Stimulated activated CD4-positive, alpha-beta T cell treated with anti-CD3 and anti-CD28 coated beads, Interleukin-15, amount 100 ng/mL, for 24 hours (primary cell): ENCODE data around the gene XIRP1.

Experiments used
- DNase-seq: peaks from one replicate; pipeline ENCODE4 v3.0.0-alpha.2; 2020

XIRP1 gene

DNA sequence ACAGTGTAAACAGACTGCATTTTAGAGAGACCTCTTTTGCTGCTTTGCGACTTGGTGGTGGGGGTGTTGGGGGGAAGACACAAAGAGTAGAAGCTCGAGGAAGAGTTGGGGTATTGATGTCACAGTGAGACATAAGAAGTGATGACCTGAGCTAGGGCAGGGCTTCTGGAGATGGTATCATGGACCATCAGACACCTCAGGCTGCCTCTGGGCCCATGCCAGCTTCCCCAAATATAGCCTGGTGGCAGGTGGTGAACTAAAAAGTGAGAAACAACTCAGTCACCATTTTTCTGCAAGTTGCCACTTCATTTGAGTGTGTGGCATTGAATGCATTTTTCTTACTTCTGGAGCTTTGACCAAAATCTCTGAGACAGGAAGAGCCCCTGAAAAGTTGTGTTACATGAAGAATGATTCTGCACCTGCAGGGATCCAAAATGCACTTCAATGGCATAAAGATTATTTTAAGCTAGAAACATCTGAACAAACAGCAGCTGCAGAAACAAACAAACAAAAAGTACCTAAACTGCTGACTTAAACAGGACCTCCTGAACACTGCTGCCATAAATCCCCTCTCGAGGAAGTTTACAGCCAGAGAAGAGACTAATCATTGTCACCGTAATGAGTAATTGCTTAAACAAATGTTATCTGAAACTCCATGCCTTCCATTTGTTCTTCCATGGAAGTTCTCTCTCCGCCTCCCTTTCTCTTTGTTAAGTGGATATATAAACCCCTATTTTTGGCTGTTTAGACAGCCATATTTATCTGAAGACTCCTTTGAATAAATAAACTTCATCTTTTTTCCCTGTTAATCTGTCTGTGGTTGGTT, 15.2 kb upstream of the XIRP1 start:
- no peak for DNase-seq

DNA sequence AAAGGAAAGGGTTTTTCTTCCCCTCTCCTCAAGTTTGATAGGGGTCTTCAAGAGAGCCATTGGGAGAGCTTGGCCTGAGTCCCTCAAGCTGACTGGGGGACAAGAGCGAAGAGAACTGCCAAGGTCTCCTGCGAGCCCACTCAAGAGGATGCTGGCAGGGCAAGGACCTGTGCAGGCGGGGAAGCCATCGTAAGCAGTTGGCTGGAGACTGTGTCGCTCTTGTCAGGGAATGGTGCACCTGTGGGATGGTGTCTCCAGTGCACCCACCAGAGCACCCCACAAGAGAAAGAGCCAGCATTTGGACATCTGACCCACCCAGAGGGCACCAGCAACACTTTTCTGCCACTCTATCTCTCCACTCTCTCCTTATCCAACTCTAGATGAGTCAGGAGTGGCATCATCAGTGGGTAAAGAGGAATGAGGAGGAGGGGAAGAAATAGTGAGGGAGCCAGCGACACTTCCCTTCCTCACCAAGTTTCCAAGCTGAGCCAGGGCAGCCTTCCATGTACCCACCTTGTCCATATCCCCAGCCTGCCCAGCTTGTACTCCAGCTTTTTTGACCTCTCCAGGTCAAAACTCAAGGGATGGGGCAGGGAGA, 13.6 kb upstream of the XIRP1 start:
- no peak for DNase-seq

DNA sequence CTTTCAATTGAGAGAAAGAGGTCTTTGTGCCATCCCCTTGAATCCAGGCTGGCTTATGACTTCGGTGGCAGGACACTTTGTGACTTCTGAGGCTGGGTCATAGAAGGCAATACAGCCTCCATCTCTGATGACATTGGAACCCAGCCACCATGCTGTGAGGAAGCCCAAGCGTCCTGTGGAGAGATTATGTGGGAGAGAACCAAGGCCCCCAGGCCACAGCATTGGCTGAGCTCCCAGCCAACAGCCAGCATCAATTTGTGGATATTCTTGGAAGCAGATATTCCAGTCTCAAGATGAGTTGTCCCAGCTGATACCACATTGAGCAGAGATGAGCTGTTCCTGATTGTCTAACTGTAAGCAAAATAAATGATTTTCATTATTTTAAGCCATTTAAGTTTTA, 12.7 kb upstream of the XIRP1 start:
- DNase-seq, result no peak

DNA sequence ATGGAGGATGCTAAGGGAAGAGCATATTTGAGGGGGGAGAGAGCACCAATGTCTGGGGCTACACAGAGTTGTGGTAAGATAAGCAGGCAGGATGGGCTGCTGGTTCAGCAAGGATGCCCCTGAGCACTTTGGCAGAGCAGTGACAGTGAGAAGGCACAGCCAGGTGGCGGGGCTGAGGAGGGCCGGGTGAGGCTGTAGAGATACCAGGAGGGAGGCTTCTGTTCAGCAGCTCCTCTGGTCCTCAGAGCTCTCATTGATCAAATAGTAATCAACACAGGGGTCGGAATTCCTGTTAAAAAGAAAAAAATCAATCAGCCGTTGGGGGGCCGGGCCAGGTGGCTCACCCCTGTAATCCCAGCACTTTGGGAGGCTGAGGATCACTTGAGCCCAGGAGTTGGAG, 11.5 kb upstream of the XIRP1 start:
- DNase-seq, result no peak

DNA sequence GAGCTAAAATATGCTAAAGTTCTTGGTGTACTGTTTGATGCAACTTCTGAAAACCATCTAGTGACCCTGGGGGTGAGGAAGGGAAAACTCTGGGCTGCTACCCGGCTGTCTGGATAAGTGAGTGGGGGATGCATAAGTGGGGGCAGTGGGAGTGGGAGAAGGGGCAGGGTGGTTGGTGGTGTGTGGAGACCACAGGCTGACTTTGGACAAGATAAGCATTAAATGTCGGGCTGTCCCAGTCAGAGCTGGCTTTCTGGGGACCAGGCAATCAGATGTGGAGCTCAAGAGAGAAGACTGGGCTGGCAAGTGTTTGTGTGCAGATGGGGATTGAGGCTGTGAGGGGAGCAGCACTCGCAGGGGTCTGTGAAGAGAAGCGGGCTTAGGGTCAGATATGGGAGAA, 11.0 kb upstream of the XIRP1 start:
- DNase-seq, result no peak

DNA sequence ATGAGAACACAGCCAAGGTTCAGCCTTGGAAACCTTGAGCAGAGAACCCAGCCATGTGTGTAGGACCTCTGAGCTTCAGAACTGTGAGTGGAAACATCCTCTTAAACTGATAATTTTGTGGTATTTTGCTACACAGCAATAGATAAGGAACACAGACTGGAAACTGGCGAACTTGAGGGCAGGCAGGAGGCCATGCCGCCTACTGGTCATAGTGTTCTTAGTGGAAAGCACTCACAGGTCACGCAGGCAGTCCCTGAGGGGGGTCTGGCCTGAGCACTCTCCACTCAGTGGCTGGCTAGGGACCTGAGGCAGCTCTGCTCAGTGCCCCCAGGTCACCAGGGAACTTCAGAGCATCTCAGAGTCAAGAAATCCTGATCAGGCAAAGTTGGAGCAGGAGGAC, 9.7 kb upstream of the XIRP1 start:
- DNase-seq, result no peak

DNA sequence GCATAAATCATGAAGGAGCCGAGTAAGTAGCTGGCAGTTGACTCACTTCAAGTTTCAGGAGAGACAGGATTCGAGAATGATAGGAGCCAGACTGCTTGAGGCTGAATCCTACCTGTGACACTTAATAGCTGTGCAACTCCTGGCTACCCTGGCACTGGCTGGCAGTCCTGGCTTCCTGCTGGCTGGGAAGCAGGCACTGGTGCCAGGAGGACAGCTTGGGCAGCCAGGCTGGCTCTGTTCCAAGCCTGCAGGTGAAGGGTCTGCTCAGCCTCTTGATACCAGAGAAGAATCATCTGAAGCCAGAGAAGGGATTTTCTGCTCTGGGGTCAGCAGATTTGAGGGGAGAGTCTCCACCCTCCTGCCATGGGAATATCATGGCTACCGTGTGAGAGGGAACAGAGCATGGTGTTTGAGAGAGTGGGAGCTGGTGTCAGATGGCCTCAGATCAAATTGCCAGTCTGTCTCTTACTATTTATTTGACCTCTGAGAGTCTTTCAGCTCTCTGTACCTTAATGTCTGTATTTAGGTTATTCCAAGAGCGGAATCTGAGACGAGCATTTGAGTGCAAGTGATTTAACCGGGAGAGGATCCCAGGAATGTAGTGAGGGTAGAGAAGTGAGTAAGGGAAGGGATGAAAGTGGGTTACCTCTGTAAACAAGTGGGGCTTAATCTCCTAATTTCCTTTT, 4.4 kb upstream of the XIRP1 start:
- no peak for DNase-seq

DNA sequence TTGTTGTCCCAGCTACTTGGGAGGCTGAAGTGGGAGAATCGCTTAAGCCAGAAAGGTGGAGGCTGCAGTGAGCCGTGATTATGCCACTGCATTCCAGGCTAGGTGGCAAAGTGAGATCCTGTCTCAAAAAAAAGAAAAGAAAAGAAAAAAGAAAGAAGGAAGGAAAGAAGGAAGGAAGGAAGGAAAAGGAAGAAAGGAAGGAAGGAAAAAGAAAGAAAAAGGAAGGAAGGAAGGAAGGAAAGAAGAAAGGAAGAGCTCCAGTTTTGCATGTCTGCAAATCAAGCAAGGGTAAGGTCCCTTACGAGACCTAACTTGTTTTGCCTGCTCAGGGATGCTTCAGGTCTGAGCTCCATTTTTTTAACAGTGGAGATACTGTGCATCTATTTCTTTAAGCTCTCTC, 3.6 kb upstream of the XIRP1 start:
- DNase-seq, result no peak

DNA sequence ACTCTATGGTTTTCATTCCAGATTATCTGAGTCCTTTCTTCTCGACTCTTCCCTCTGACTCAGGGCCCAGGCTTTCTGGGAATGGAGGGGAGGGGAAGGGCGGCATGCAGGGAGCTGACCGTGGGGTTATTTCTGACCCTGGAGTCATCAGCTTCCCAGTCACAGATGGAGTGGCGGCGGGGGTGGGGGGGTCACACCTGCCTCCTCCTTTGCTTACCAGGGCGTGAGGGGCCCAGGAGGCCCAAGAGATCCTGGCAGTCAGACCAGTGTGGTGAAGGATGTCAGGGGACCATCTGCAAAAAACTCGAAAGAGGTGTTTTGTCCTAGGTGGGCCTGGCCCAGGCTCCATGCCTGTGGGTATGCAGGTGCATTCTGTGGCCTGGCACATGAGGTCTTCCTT, 996 bp upstream of the XIRP1 start:
- no peak for DNase-seq

DNA sequence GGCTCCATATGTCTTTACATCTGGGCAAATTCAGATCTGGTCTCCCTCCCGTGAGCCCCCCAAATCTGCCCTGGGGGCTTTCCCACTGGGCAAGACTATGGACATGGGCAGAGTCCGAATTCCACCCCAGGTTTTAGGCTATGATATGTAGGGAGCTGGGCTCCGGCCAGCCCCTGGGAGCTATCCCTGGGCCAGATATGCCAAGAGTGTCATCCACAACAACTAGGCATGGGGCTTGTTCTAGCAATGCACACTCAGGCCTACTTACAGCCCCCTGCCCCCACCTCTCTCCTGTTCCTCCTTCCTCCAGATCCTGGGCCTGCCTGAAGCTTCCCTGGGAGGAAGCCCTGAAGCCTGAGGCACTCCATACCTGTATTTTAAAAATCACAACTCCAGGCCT, 622 bp downstream of the XIRP1 start:
- no peak for DNase-seq

DNA sequence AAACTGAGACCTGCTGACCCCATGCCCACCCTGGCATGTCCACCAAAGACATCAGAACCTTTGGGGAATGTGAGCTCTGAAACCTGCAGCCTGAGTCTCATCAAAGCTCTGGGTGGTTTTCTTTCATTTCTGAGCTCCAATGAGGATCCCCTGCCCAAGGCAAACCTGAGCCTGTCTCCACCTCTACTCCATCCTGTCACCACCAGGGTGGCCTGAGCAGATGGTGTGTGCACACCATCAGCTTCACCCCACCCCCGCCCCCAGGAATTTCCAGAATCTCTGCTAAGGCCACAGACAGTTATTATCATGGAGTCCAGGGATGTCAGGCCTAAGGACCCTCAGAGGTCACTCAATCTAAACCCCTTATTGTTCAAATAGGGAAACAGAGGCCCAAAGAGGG, 1.3 kb downstream of the XIRP1 start:
- DNase-seq, result no peak

DNA sequence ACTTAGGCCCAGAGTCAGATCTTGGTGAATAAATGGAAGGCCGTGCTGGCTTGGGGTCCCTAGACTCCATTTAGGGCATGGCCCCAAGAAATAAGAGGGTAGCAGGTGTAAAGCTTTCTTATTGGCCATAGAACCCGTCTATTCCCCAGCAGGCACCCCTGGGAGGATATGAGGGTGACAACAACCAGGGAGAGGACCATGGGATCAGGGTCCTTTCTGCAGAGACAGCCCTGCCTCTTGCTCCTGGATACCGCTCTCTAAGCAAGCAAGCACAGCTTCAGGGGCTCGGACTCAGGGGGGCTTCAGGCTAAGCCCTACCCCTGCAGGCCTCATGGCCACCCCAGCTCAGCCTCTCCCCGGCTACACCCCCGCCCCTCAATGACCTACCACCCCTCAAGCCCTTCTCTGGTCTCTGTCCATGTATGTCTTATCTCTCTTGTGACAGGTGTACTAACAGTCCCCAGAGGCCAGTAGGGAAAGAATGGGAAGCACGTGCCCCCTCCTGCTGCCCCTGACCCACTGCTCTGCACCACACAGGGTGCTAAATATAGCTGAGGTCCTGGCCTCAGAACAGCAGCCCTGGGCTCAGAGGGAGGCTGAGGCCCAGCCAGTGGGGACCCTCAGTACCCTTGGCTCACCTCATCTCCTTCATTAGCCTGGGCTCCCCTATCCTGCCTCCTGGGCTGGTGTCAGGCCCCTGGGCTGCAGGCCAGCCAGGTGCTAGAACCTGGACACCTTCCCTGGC, 1.9 kb downstream of the XIRP1 start:
- no peak for DNase-seq

DNA sequence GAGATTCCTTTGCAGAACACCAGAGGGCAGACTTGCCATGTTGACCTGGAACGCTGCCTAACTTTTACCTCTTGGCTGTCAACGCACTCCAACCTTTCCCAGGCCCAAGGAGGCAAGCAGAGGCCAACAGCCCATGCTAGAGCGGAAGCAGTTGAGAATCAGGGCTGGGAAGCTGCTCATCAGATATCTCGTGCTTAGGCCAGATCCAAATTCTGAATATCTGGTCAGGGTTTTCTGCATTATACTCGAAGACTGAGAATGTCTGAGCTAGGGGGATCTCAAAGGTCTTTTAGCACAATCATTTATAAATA, 2.5 kb downstream of the XIRP1 start:
- peak; percentile 65 for DNase-seq

DNA sequence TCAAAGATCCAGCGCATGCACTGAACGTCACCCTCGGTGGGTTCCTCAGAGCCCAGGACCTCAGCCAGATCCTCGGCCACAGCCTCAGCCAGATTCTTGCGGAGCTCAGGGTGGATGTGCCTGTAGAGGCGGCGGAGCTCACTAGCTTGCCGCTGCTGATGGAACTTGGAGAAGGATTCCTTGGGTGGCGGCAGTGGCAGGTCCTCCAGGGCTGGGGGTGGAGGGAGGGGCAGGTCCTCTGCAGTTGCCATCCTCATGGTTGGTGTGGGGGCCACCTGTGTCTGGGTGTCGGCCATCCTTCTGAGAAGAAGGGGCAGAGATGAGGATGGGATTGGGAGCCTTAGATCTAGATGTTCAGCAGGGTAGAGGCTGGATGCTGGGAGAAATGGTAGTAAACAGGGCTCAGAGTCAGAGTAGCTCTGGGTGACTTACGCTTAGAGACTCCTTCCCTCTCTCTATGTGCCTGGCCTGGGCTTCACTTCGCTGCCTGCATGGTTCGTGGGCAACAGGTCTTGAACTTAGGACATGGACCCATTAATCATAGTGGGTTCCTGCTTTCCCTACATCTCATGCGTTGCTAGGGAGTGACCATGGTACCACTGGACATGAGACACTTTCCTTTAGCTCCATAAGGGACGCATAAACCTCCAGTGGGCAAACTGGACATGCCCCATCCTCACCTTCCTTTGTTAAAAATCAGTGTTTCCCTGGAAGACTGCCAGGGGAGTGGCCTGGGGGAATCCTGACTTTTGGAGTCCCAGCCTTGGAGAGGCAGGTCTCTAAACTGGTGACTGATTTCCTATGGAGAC, 3.0 kb downstream of the XIRP1 start:
- DNase-seq, result no peak

DNA sequence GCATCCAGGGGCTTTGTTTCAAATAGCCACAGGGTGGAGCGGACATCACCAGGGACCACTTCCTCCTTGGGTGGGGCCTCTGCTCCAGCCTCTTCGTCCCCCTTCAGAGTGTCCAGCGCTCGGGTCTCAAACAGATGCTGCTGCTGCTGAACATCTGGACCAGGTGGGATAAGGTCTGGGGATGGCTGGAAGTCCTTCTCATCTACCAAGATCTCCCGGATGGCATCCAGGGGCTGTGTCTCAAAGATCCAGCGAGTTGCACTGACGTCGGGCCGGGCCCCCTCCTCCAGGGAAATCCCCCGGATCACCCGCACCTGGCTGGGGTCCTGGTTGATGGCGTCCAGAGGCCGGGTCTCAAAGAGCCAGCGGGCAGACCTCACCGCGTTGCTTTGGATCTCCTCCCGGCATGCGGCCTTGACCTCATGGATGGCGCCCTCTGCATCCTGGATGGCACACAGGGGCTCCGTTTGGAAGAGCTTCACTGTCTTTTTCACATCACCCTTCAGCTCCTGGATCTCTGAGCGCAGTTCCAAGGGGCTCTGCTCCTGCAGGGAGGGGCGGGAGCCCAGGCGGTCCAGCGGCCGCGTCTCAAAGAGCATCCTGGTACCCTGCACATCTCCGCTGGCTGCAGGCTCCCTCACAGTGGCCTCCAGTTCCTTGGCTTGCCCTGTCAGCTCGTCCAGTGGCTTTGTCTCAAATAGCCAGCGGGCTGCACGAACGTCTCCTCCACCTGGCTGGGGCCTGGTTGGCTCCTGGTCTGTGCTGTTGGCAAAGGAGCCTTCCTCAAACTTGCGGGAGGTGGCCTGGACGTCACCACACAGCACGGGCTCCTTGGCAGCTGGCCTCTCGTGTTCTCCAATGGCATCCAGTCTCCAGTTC, 3.9 kb downstream of the XIRP1 start:
- no peak for DNase-seq

DNA sequence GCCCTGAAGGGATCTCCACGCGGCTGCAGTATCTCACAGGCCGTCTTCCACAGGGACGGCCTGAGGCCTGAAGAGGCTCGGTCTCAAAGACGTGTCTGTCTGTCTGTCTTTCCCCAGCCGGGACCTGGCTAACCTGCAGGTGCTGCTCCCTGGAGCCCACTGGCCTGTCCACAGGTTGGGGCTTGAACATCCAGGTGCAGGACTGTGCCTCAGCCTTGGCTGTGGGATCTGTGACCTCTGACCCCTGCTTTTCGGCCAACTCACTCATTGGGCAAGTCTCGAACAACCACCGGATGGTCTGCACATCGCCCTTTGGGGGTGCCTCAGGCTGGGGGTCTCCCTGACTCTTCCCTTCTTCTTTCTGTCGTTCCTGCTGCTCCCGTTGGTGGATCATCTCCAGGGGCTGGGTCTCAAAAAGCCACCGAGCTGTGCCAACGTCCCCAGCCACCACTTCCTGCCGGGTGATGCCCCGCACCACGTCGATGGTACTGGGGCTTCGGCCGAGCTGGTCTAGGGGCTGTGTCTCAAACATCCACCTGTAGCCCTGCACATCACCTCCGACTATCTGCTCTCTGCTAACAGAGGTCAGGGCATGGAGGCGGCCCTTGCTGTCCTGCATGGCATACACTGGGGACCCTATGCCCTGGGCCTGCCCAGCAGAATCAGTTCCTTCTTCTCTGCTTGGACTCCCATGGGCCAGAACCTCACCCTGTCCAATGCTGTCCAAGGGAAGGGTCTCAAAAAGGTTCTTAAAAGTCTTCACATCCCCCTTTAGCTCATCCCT, 4.8 kb downstream of the XIRP1 start:
- DNase-seq, result no peak

DNA sequence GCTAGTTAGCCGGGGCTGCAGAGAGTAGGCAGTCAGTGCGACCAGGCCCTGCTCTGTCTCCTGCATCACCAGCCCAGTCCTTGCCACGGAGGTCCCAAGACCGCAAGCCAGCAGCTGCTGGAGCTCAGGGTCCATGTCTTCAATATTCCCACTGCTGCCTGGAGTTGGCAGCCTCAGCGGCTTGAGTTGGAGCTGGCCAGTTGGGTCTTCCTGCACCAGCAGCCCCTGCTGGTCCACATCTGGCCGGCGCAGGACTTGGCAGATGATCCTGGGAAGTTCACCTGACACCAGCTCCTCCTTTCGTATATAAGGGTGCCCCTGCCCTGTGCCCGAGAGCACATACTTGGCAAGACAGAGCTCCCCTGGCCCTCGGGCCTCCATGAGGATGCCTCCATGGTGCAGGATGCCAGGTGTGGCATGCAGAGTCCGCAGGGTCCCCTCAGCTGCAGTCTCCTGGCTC, 5.7 kb downstream of the XIRP1 start:
- DNase-seq, result no peak

DNA sequence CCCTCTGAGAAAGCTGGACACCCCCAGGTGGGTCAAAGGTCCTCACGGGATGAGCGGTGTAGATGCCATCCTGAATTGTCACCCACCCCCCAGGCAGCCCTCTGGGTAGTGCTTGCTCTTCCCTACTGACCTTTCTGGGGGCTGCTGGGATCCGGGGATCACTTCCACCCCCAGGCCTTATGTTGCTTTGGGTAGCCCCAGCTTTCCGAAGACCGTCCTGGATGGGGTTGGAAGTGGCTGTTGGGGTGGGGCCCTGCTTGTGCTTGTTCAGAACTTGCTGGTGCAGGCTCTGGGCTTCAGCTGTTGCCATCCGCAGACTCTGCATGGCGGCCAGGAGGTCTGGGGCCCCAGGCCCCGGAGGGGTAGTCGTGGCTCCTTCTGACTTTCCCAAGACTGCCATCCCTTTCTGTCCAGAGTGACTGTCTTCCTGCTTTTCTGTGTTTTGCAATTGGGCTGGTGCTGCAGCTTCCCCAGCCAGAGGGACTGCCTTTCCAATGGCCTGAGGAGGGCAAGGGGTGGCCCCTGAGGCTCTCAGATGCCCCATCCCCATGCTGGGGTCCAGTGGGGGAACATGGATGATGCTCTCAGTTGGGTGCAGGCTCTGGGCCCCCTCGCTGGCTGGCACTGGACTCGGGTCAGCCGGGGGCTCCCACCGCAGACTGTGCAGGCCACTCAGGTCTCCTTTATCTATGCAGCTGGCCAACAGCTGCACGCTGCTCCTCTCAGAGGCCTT, 6.3 kb downstream of the XIRP1 start:
- no peak for DNase-seq

DNA sequence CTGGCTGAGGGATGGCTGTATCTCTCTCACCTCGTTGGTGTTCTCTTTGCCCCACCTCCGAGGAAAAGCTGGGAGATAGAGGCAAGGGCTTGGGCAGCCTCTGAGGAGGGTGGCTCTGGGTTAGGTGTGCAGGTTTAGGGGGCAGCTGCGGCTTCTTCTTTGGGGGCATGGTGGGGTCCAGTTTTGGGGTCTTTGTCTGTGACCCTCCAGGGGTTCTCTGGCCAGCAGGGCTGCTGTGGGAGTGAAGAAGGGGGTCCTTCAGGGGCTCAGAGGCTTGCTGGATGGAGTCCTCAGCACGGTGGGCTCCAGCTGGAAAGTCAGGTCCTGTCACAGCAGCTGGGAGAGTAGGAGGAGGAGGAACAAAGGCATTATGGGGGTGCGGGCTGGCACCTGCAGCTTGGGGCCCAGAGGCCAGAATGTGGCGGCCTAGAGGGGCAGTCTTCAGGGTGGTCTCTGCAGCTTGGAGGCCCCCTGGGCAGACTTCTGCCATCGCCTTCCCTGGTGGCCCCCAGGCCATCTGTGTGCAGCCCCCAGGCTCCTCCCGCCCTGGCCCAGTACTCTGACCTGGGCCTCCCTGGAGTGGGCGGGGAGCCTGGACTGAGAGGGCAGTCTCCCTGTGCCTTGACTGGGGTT, 7.0 kb downstream of the XIRP1 start:
- no peak for DNase-seq

DNA sequence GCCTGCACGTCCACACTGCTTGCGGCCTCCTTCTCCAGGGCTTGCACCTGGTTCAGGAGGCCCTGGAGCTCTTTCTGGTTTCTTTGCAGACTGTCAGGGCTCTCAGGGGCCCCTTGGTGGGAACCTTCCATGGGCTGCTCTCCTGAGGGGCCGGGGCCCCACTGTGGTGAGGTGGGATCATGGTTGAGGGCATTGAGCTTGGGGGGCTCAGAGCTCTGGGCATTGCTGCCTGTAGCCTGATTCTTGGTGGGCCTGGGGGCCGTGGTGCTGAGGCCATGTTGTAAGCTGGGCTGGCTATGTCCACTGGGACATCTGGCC, 7.5 kb downstream of the XIRP1 start:
- no peak for DNase-seq
